Thyroid gland (tissue), 4 donors: ENCODE data around the gene ZNF219.

ENCODE experiments used
- POLR2A ChIP-seq, 2 donors: fragments of 450-650 bp; IDR thresholded peaks; one replicate each; pipeline ENCODE4 v1.6.1; 2017; ENCODE audit warnings: antibody characterized with exemption in 2 of 2, mild to moderate bottlenecking in 2 of 2, moderate library complexity in 1 of 2
- TF ChIP-seq, protein P1 (sequence below), 6 experiments: fragments of 200-600 bp in 3 of 6; fragments of 450-650 bp in 3 of 6; sonication (generic) in 3 of 6; IDR thresholded peaks; one replicate each; pipeline ENCODE4 v1.5.1; 2016 to 2019; ENCODE audit warnings: antibody characterized with exemption in 6 of 6, mild to moderate bottlenecking in 2 of 6, inconsistent platforms in 1 of 6, moderate library complexity in 1 of 6

DNA sequence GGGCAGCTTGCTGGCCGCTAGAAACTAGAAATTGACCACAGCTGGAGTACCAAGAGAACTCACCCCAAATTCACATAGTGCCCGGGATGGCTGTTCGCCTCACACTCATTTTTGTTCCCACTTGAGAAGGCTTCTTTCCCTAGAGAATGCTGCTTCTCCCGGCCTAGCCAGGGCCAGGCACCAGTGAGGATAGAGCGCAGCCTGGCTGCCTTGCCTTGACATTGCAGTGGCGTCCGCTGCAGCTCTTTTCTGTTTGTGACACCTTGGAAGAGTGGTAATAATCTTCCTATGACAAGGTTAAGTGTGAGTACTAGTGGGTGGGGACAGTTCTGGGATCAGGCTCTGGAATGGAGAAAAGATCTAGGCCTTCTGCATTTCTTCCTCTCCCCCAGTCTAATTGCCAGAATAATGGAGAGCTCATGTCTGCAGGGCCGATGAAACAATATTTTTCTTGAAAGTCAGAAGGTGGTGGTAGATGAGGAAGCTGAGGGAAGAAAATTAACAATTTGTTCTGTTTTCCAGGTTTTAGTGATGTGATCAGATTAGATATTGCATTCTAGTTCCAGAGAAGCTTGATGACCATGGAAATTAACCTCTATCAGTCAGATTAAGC is 6.1 kb upstream of the ZNF219 start:
- TF ChIP-seq, protein P1, sequence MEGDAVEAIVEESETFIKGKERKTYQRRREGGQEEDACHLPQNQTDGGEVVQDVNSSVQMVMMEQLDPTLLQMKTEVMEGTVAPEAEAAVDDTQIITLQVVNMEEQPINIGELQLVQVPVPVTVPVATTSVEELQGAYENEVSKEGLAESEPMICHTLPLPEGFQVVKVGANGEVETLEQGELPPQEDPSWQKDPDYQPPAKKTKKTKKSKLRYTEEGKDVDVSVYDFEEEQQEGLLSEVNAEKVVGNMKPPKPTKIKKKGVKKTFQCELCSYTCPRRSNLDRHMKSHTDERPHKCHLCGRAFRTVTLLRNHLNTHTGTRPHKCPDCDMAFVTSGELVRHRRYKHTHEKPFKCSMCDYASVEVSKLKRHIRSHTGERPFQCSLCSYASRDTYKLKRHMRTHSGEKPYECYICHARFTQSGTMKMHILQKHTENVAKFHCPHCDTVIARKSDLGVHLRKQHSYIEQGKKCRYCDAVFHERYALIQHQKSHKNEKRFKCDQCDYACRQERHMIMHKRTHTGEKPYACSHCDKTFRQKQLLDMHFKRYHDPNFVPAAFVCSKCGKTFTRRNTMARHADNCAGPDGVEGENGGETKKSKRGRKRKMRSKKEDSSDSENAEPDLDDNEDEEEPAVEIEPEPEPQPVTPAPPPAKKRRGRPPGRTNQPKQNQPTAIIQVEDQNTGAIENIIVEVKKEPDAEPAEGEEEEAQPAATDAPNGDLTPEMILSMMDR (IDR thresholded peaks at IDR 0.05), result peak; percentile 93 to 99 (median 98)
- no peak for TF ChIP-seq POLR2A (IDR thresholded peaks at IDR 0.05)
